Nephron (organoid): ENCODE measurements around the gene UNG.
A peak's percentile ranks its signal among the peaks of the same experiment; 100 is the strongest.

Experiments used
- H3K27ac Mint-ChIP-seq, 3 experiments: 2 replicates each; pipeline ENCODE4 v1.8.0; 2020; ENCODE audit warnings: mixed read lengths in 3 of 3, mild to moderate bottlenecking in 2 of 3, moderate library complexity in 1 of 3
- H3K27me3 Mint-ChIP-seq: 2 replicates; pipeline ENCODE4 v1.8.0; 2021; ENCODE audit warnings: low read depth, mild to moderate bottlenecking, moderate library complexity, mixed read lengths
- H3K36me3 Mint-ChIP-seq: 2 replicates; pipeline ENCODE4 v1.8.0; 2020; ENCODE audit warnings: low read depth, mixed read lengths
- H3K4me1 Mint-ChIP-seq: 2 replicates; pipeline ENCODE4 v1.8.0; 2020; ENCODE audit warnings: mixed read lengths
- H3K4me3 Mint-ChIP-seq, 3 experiments: 2 replicates each; pipeline ENCODE4 v1.8.0; 2020; ENCODE audit warnings: mild to moderate bottlenecking in 3 of 3, mixed read lengths in 3 of 3, moderate library complexity in 2 of 3
- H3K9me3 Mint-ChIP-seq: 2 replicates; pipeline ENCODE4 v1.8.0; 2020; ENCODE audit warnings: mixed read lengths
- CTCF ChIP-seq, 3 experiments: fragments of 200-600 bp; sonication (generic); IDR thresholded peaks; one replicate each; pipeline ENCODE4 v1.5.0; 2021; ENCODE audit warnings: antibody characterized with exemption in 3 of 3; ENCODE audit not compliant: unreplicated experiment in 3 of 3

Gene UNG

DNA sequence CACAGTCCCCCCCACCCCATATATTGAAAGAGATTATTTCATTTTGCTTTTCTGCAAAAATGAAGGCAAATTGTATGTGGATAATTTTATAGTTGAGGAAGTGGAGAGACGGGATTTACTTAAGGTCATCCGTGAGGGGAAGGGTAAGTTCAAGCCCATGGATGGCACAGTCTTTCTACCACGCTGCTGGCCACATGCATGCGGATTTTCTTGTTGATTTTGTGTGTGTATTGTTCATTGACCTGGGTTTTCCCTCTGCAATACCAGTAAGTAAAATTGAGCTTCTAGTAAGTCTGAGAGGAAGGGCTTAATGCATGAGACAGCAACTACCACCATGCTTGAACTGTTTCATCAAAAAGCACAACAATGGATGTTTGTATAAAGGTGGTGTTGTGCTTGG is 54.1 kb downstream of the UNG start:
- Mint-ChIP-seq H3K27ac (no peak overlapping the region), H3K4me3 (peak overlapping the region in 2 of 3 experiments; percentile 34 to 61), H3K36me3 (no peaks in the 10 kb centered on the region), H3K4me1 (peaks cover 21% of the 10 kb centered on the region), H3K9me3 (no peaks in the 10 kb centered on the region), H3K27me3 (peaks cover 17% of the 10 kb centered on the region)
- TF ChIP-seq CTCF (IDR thresholded peaks at IDR 0.05; ENCODE audit: unreplicated experiment in 3 of 3): no peak

- Mint-ChIP-seq H3K27ac (peak overlapping the region in 1 of 3 experiments; percentile 35), H3K9me3 (no peaks in the 10 kb centered on the region), H3K4me1 (peaks cover 13% of the 10 kb centered on the region), H3K36me3 (no peaks in the 10 kb centered on the region), H3K4me3 (peak overlapping the region; percentile 85 to 90 (median 89)), H3K27me3 (peaks cover 19% of the 10 kb centered on the region)
- TF ChIP-seq CTCF (IDR thresholded peaks at IDR 0.05; ENCODE audit: unreplicated experiment in 3 of 3): no peak
These were observed 56.5 kb downstream of the UNG start for GRCh38 chr12:109153821-109154441.

DNA sequence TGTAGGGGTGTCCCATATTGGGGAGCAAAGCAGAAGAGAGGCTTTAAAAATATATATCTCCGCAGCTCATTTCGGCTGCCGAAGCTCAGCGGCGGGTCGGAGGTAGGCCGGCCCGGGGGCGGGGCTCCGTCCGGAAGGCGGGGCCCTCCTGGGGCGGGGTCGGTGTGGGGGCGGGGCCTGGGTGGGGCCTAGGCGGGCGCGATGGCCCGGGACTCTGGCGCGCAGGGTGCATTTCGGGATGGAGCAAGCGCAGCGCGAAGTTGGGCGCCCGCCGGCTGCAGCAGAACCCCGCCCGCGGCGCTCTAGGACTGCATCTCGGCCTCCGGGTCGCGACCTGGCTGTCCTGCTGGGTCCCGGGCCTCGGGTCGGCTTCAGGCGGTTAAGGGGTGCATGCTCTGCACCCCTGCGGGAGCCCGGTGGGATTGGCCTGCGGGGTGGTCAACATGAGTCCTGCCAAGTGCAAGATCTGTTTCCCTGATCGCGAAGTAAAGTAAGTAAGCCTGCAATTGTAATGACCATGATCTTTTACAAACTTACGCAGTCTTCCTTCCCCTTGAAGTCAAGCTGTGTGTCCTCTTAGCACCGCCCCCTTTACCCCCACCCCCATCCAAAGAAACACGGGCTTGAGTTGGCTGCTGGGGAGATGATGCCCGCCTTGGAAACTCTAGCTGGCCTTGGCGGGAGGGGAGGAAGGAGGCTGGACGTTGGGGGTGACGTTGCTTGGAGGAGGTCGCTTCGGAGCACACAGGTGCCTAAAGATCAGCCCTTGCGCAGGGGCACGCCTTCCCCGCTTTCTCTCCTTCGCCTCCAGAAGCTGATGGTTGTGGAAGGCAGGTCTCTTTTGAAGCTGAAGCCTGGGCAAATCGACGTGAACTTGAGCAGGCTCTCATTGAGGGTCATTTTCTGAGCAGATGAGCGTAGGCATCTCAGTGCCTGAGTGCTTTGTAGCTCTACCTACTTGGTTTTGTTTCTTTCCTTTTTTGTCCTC is 57.3 kb downstream of the UNG start:
- H3K27ac Mint-ChIP-seq: peak overlapping the region; percentile 37 to 66 (median 38)
- TF ChIP-seq CTCF (IDR thresholded peaks at IDR 0.05; ENCODE audit: unreplicated experiment in 3 of 3): no peak
- H3K27me3 Mint-ChIP-seq: peaks cover 16% of the 10 kb centered on the region
- no peaks in the 10 kb centered on the region for H3K36me3 Mint-ChIP-seq
- H3K9me3 Mint-ChIP-seq: no peaks in the 10 kb centered on the region
- H3K4me3 Mint-ChIP-seq: peak overlapping the region; percentile 89 to 92 (median 91)
- peaks cover 13% of the 10 kb centered on the region for H3K4me1 Mint-ChIP-seq

DNA sequence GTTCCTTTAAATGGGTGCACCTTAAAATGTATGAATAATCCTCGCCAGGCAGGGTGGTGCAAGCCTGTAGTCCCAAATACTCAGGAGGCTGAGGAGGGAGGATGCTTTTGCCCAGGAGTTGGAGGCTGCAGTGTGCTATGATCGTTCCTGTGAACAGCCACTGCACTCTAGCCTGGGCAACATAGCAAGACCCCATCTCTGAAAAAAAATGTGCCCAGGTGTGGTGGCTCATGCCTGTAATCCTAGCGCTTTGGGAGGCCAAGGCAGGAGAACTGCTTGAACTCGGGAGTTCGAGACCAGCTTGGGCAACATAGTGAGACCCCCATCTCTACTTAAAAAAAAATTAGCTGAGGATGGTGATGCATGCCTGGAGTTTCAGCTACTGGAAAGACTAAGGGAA is 58.6 kb downstream of the UNG start:
- no peak overlapping the region for H3K27ac Mint-ChIP-seq

GRCh38 chr12:109156586-109156985 is 59.2 kb downstream of the UNG start:
- Mint-ChIP-seq H3K9me3 (no peaks in the 10 kb centered on the region), H3K4me1 (peaks cover 13% of the 10 kb centered on the region), H3K27ac (no peak overlapping the region), H3K36me3 (no peaks in the 10 kb centered on the region), H3K27me3 (peaks cover 11% of the 10 kb centered on the region), H3K4me3 (peak overlapping the region in 1 of 3 experiments; percentile 29)
- no peak for TF ChIP-seq CTCF (IDR thresholded peaks at IDR 0.05; ENCODE audit: unreplicated experiment in 3 of 3)

More for the DNA sequence above, 58.6 kb downstream of the UNG start:
- Mint-ChIP-seq H3K4me3 (peak overlapping the region; percentile 34 to 92 (median 40)), H3K4me1 (peaks cover 13% of the 10 kb centered on the region), H3K9me3 (no peaks in the 10 kb centered on the region), H3K36me3 (no peaks in the 10 kb centered on the region), H3K27me3 (peaks cover 11% of the 10 kb centered on the region)
- no peak for TF ChIP-seq CTCF (IDR thresholded peaks at IDR 0.05; ENCODE audit: unreplicated experiment in 3 of 3)
